ENCODE data around the gene ADAM30. TPM values are rescaled to one million over a fixed set of nuclear protein-coding genes. Genes with fewer than 3 reads are reported as not detected.
A peak's percentile ranks its signal among the peaks of the same experiment; 100 is the strongest.

ADAM30 gene
- total and polyA plus RNA-seq, 2 experiments from 2014 or later, result not detected

DNA sequence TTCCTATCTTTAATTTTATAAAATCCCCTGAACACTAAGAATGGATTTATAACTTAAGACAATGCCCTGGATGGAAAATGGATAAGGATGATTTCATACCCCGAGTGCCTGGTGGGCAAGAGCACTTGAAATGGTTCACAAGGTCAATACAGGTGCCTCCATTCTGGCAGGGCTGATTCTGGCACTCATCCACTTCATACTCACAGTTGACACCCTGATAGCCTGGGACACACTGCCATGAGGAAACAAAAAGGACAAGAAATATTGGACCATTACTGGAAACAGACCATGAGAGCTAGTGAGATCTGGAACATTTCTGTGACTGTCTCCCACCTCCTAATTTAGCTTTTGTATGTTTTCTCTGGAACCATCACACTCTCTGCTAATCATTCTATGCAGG, 39.1 kb upstream of the ADAM30 start:
- Histone ChIP-seq H3K27me3 (no peaks in the 10 kb centered on the region), H3K4me1 (ENCODE audit: low read depth) (no peaks in the 10 kb centered on the region), H3K4me3 (no peak overlapping the region), H3K36me3 (peaks cover 27% of the 10 kb centered on the region), H3K27ac (no peak overlapping the region), H3K9me3 (ENCODE audit: low read depth) (no peaks in the 10 kb centered on the region)
- DNase-seq (ENCODE audit: low read depth in 1 of 2, low spot score in 1 of 2), result no peak
- TF ChIP-seq, protein P1, sequence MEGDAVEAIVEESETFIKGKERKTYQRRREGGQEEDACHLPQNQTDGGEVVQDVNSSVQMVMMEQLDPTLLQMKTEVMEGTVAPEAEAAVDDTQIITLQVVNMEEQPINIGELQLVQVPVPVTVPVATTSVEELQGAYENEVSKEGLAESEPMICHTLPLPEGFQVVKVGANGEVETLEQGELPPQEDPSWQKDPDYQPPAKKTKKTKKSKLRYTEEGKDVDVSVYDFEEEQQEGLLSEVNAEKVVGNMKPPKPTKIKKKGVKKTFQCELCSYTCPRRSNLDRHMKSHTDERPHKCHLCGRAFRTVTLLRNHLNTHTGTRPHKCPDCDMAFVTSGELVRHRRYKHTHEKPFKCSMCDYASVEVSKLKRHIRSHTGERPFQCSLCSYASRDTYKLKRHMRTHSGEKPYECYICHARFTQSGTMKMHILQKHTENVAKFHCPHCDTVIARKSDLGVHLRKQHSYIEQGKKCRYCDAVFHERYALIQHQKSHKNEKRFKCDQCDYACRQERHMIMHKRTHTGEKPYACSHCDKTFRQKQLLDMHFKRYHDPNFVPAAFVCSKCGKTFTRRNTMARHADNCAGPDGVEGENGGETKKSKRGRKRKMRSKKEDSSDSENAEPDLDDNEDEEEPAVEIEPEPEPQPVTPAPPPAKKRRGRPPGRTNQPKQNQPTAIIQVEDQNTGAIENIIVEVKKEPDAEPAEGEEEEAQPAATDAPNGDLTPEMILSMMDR (IDR thresholded peaks at IDR 0.05; ENCODE audit: low read depth, low read length), result no peak

DNA sequence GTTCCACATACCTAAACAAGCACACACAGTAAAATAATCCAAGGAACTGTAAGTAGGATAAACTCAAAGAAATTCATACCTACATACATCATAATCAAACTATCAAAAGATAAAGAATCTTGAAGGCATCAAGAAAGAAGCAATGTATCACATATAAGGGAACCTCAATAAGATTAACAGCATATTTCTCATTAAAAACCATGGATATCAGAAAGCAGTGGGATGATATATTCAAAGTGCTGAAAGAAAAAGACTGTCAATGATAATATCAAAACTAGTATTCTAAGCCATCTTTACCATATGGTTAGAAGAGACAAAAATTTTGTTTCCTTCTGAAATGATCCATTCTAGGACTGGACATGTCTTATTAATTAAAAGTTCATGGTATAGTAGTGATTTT, 37.1 kb upstream of the ADAM30 start:
- H3K4me1 ChIP-seq (ENCODE audit: low read depth), result no peaks in the 10 kb centered on the region
- H3K9me3 ChIP-seq (ENCODE audit: low read depth), result no peaks in the 10 kb centered on the region
- H3K36me3 ChIP-seq, result peaks cover 21% of the 10 kb centered on the region
- no peak for DNase-seq (ENCODE audit: low read depth in 1 of 2, low spot score in 1 of 2)
- no peak overlapping the region for H3K4me3 ChIP-seq
- TF ChIP-seq, protein P1 (IDR thresholded peaks at IDR 0.05; ENCODE audit: low read depth, low read length), result no peak
- H3K27ac ChIP-seq, result no peak overlapping the region
- H3K27me3 ChIP-seq, result no peaks in the 10 kb centered on the region

DNA sequence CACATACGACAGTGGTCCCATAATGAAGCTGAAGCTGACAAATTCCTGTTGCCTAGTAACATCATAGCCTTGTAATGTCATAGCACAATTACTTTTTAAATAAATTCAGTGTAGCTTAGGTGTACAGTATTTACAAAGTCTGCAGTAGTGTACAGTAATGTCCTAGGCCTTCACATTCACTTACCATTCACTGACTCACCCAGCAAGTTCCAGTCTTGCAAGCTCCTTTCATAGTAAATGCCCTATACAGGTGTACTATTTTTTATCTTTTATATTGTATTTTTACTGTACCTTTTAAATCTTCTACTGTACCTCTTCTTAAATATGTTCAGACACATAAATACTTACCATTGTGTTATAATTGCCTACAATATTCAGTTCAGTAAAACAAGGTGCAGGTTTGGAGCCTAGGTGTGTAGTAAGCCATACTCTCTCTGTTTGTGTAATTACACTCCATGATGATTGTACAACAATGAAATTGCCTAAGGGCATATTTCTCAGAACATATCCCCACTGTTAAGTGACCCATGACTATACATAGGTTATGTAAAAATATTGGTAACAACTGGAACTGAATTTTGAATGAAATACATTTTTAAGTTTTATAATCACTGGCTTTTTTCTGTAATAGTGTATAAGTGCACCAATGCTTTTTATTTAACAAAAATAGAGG, 33.5 kb upstream of the ADAM30 start:
- Histone ChIP-seq H3K27me3 (no peaks in the 10 kb centered on the region), H3K36me3 (peaks cover 24% of the 10 kb centered on the region), H3K4me3 (no peak overlapping the region), H3K27ac (no peak overlapping the region), H3K4me1 (ENCODE audit: low read depth) (no peaks in the 10 kb centered on the region), H3K9me3 (ENCODE audit: low read depth) (no peaks in the 10 kb centered on the region)
- DNase-seq (ENCODE audit: low read depth in 1 of 2, low spot score in 1 of 2), result no peak
- TF ChIP-seq, protein P1 (IDR thresholded peaks at IDR 0.05; ENCODE audit: low read depth, low read length), result no peak

DNA sequence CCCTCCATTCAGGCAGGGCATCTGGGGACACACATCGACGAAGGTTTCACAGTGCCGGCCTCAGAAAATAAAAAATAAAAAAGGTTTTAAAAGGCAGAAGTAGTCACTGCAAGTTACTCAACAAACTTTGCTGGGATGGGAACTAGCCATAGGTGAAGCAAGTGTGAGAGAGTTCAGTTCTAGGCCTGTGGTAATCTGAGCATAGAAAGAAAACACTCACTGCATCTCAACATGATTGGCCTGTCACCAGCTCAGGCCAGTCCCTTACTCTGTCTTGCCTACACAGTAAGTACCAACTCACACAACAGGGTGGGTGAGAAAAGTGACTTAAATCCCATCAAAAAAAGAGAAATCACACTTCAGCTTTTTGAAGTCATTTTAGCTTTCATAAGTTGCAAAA, 30.2 kb upstream of the ADAM30 start:
- peaks cover 44% of the 10 kb centered on the region for H3K36me3 ChIP-seq
- TF ChIP-seq, protein P1 (IDR thresholded peaks at IDR 0.05; ENCODE audit: low read depth, low read length), result no peak

DNA sequence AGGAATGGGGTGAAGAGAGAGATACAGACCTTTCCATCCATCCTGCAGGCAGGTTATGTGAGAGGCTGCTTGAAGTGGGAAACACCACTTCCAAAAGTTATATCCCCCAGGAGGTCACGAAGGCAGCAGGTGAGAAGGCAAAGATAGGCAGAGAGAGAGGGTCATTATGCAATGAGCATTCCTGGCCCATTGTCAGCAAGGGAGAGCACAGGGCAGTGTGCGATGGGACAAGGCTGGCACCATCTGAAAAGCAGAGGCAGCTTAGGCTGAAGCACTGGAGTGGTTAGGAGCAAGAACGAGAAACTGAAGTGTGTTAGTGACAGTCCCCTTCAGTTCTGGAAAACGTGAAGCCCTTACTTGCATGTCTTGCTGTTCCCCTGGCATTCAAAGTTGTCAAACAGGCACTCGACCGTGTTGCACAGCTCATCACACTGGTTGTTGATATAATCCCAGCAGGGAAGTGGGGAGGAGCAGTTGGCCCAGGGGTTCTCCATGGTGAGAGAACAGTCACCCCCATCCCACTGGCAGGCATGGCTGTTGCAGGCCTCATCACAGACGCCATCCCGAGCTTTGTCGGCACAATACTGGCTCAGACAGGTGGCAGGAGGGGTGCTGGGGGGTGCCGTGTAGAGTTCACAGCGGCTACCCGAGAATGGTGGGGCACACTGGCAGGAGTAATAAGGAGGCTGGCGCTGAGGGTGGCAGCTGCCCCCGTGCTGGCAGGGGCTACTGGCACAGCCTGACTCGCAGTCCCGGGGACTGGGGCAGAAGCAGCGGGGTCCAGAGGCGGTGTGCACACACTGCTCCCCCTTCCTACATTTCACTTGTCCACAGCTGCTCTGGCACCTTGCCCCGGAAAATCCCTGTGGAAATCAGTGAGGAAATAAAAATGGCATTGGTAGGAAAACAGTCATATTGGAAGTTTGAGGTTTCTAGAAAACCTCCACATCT, 28.9 kb upstream of the ADAM30 start:
- Histone ChIP-seq H3K4me3 (no peak overlapping the region), H3K27ac (no peak overlapping the region), H3K27me3 (no peaks in the 10 kb centered on the region), H3K4me1 (ENCODE audit: low read depth) (no peaks in the 10 kb centered on the region), H3K9me3 (ENCODE audit: low read depth) (no peaks in the 10 kb centered on the region), H3K36me3 (peaks cover 53% of the 10 kb centered on the region)
- TF ChIP-seq, protein P1 (IDR thresholded peaks at IDR 0.05; ENCODE audit: low read depth, low read length), result no peak
- DNase-seq (ENCODE audit: low read depth in 1 of 2, low spot score in 1 of 2), result peak in 1 of 2 donors; percentile 33

More for the DNA sequence above, 30.2 kb upstream of the ADAM30 start:
- Histone ChIP-seq H3K9me3 (ENCODE audit: low read depth) (no peaks in the 10 kb centered on the region), H3K27me3 (no peaks in the 10 kb centered on the region), H3K4me3 (no peak overlapping the region), H3K27ac (no peak overlapping the region), H3K4me1 (ENCODE audit: low read depth) (no peaks in the 10 kb centered on the region)
- DNase-seq (ENCODE audit: low read depth in 1 of 2, low spot score in 1 of 2), result peak in 1 of 2 donors; percentile 7
